Caco-2 (cell line): ENCODE data around the gene STAT4. TPM values are rescaled to one million over a fixed set of nuclear protein-coding genes. Genes with fewer than 3 reads are reported as not detected.

Experiments
- BruUV-seq: library from RNA; stranded (reverse); fragments of 400-500 nt; replicated peaks from 2 replicates; lab custom pipeline; 2021; lab: Mats Ljungman, UMichigan
- CTCF ChIA-PET: fragments of 300-600 bp; sonication (Branson Sonifier 250); formaldehyde crosslinking; loops from one replicate; lab custom pipeline; 2022; ENCODE audit warnings: antibody characterized with exemption; lab: Charles Lee
- POLR2A ChIA-PET: fragments of 300-600 bp; sonication (Branson Sonifier 250); formaldehyde crosslinking; loops from one replicate; lab custom pipeline; 2022; ENCODE audit warnings: antibody characterized with exemption; lab: Charles Lee
- DNase-seq, 2 experiments: peaks; one replicate each; pipeline versions ENCODE4 v3.0.0 to v3.0.0-alpha.2; 2020 to 2022
- H3K27me3 ChIP-seq: replicated peaks from 2 replicates; pipeline ENCODE4 v1.6.0; 2011; ENCODE audit warnings: low read length; ENCODE audit not compliant: control insufficient read depth, insufficient read depth
- H3K36me3 ChIP-seq: 2 replicates; pipeline ENCODE4 v1.5.1; 2011; ENCODE audit warnings: low read length; ENCODE audit not compliant: control insufficient read depth, insufficient read depth
- H3K4me1 ChIP-seq: fragments of 250-450 bp; sonication (Bioruptor Pico); 2 replicates; pipeline ENCODE4 v1.5.1; 2020; ENCODE audit warnings: mild to moderate bottlenecking
- H3K4me3 ChIP-seq: 2 replicates; pipeline ENCODE4 v1.5.1; 2011; ENCODE audit warnings: low read depth, mild to moderate bottlenecking, control low read depth, low read length
- H3K9me3 ChIP-seq: fragments of 250-450 bp; sonication (Bioruptor Pico); 2 replicates; pipeline ENCODE4 v1.5.1; 2020; ENCODE audit warnings: mild to moderate bottlenecking, moderate library complexity
- H3K27ac Mint-ChIP-seq: one replicate; pipeline ENCODE4 v1.8.0; 2022; ENCODE audit warnings: mixed read lengths; ENCODE audit not compliant: unreplicated experiment
- H3K27me3 Mint-ChIP-seq: one replicate; pipeline ENCODE4 v1.8.0; 2022; ENCODE audit warnings: mixed read lengths; ENCODE audit not compliant: insufficient read depth, unreplicated experiment
- H3K36me3 Mint-ChIP-seq: one replicate; pipeline ENCODE4 v1.8.0; 2022; ENCODE audit warnings: mild to moderate bottlenecking, mixed read lengths; ENCODE audit not compliant: insufficient read depth, unreplicated experiment
- H3K4me1 Mint-ChIP-seq: one replicate; pipeline ENCODE4 v1.8.0; 2022; ENCODE audit warnings: low read depth, mixed read lengths; ENCODE audit not compliant: unreplicated experiment
- H3K4me3 Mint-ChIP-seq: one replicate; pipeline ENCODE4 v1.8.0; 2022; ENCODE audit warnings: mild to moderate bottlenecking, moderate library complexity, mixed read lengths; ENCODE audit not compliant: unreplicated experiment
- H3K9me3 Mint-ChIP-seq: one replicate; pipeline ENCODE4 v1.8.0; 2022; ENCODE audit warnings: mixed read lengths; ENCODE audit not compliant: unreplicated experiment
- intact Hi-C: fragments of 100-400 bp; cut with micrococcal nuclease; formaldehyde crosslinking; loops from one replicate; pipeline ENCODE4 v1.10.0; 2022; ENCODE audit not compliant: unreplicated experiment
- total RNA-seq: library from RNA; stranded (reverse); gene quantifications from 2 replicates; pipeline ENCODE4 v1.2.3, GENCODE V29; 2022
- TF ChIP-seq, protein P1 (sequence below), 2 experiments: fragments of 200-600 bp in 1 of 2; IDR thresholded peaks; 1 replicate in 1 of 2; 2 replicates in 1 of 2; pipeline versions ENCODE4 v1.5.1 to v1.8.0; 2011 to 2022; ENCODE audit warnings: antibody characterized with exemption in 1 of 2, control low read depth in 1 of 2, inconsistent platforms in 1 of 2, low read depth in 1 of 2, low read length in 1 of 2, mild to moderate bottlenecking in 1 of 2, moderate library complexity in 1 of 2; ENCODE audit not compliant: insufficient read depth in 1 of 2, severe bottlenecking in 1 of 2, unreplicated experiment in 1 of 2

The STAT4 gene
- total RNA-seq, 1 experiment from 2014 or later: 0.48 TPM

DNA sequence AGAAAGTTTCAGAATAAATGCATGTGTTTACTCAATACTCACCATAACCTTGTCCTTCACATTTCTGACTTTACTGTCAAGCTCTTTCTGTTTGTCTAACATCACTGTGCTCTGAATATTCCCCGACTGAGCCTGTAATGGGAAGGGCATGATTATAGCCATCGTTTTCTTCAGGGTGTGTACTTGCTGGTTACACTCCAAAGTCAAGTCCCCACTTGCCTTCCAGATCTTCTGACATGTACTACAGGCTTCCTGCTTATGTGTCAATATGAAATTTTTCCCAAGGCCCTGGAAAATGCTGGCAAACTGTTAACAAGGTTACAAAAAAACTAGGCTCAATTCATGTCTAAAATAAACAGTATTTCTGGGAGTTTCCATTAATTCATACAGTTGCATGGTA is 149.8 kb downstream of the STAT4 start:
- intact Hi-C loops: no loop called here

DNA sequence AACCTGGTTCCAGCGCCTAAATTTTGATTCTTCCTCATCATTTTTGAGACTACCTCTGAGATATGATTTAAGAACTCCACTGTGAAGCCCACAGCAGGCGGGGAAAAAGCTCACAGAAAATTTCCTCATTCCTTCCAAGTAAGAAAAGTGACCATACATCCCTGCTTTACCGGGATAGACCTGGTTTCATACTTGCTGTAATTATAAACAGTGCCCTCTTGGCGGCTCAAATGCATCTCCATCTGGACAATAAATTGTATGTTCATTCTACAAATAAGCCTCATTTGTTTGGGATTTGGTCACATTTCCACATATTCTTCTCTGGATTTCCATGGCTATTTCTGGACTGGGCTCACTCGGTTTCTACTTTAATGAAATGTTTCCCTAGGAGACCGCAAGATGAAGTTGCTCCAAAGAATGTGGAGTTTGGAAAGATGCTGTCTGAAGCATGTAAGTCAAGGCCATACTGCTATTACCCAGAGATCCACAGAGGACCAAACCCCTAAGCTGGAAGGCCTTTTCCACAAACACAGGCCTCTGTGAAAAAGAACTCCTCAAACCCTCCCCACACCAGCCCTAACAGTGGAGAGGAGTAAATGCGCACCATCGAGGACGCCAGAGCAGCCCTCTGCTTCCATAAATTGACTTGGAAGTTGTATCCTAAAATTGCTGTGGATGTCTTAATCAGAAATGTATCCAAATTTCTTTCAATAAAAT is 150.7 kb downstream of the STAT4 start:
- Histone ChIP-seq H3K36me3 (peaks cover 8% of the 10 kb centered on the region), H3K27me3 (no peaks in the 10 kb centered on the region), H3K4me3 (no peak overlapping the region), H3K4me1 (peaks cover 7% of the 10 kb centered on the region), H3K9me3 (no peaks in the 10 kb centered on the region)
- Mint-ChIP-seq H3K27me3 (no peaks in the 10 kb centered on the region), H3K4me1 (peaks cover 8% of the 10 kb centered on the region), H3K36me3 (peaks cover 95% of the 10 kb centered on the region), H3K9me3 (no peaks in the 10 kb centered on the region), H3K27ac (no peak overlapping the region), H3K4me3 (no peak overlapping the region)
- BruUV-seq: no TSS peak
- ChIA-PET POLR2A (no interaction called here), CTCF (no interaction called here)
- intact Hi-C loops: no loop called here
- no peak for DNase-seq
- TF ChIP-seq, protein P1, sequence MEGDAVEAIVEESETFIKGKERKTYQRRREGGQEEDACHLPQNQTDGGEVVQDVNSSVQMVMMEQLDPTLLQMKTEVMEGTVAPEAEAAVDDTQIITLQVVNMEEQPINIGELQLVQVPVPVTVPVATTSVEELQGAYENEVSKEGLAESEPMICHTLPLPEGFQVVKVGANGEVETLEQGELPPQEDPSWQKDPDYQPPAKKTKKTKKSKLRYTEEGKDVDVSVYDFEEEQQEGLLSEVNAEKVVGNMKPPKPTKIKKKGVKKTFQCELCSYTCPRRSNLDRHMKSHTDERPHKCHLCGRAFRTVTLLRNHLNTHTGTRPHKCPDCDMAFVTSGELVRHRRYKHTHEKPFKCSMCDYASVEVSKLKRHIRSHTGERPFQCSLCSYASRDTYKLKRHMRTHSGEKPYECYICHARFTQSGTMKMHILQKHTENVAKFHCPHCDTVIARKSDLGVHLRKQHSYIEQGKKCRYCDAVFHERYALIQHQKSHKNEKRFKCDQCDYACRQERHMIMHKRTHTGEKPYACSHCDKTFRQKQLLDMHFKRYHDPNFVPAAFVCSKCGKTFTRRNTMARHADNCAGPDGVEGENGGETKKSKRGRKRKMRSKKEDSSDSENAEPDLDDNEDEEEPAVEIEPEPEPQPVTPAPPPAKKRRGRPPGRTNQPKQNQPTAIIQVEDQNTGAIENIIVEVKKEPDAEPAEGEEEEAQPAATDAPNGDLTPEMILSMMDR (IDR thresholded peaks at IDR 0.05; ENCODE audit: insufficient read depth in 1 of 2, low read depth in 1 of 2, low read length in 1 of 2, severe bottlenecking in 1 of 2, unreplicated experiment in 1 of 2): no peak

More for the DNA sequence above, 149.8 kb downstream of the STAT4 start:
- BruUV-seq: no TSS peak
- ChIA-PET CTCF (no interaction called here), POLR2A (no interaction called here)
- H3K9me3 ChIP-seq: no peaks in the 10 kb centered on the region
- peaks cover 7% of the 10 kb centered on the region for H3K4me1 ChIP-seq
- peaks cover 6% of the 10 kb centered on the region for H3K36me3 ChIP-seq
- Mint-ChIP-seq H3K27me3 (no peaks in the 10 kb centered on the region), H3K9me3 (no peaks in the 10 kb centered on the region), H3K4me3 (no peak overlapping the region), H3K27ac (no peak overlapping the region), H3K36me3 (peaks cover 89% of the 10 kb centered on the region), H3K4me1 (peaks cover 11% of the 10 kb centered on the region)
- no peaks in the 10 kb centered on the region for H3K27me3 ChIP-seq
- TF ChIP-seq, protein P1 (IDR thresholded peaks at IDR 0.05; ENCODE audit: insufficient read depth in 1 of 2, low read depth in 1 of 2, low read length in 1 of 2, severe bottlenecking in 1 of 2, unreplicated experiment in 1 of 2): no peak
- no peak for DNase-seq
- no peak overlapping the region for H3K4me3 ChIP-seq

DNA sequence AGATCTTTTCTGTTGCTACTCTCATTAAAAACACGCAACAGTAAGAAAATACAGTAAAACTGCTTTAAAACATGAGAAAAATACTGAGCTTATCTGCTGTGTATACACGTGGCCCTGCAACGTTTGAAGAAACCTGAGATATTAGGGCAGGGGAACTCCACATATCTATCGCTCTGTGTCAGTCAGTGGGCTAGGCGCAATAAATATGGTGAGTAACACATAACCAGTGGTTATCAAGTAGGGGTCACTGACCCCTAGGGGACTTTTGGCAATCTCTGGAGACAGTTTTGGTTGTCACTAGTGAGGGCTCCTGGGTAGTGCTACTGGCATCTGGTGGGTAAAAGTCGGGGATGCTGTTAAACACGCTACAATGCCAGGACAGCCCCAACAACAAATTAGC is 151.7 kb downstream of the STAT4 start:
- Mint-ChIP-seq H3K27me3 (no peaks in the 10 kb centered on the region), H3K4me3 (no peak overlapping the region), H3K27ac (no peak overlapping the region), H3K9me3 (no peaks in the 10 kb centered on the region), H3K36me3 (peaks cover 95% of the 10 kb centered on the region), H3K4me1 (peaks cover 4% of the 10 kb centered on the region)
- no TSS peak for BruUV-seq
- H3K4me1 ChIP-seq: peaks cover 7% of the 10 kb centered on the region
- no peaks in the 10 kb centered on the region for H3K27me3 ChIP-seq
- TF ChIP-seq, protein P1 (IDR thresholded peaks at IDR 0.05; ENCODE audit: insufficient read depth in 1 of 2, low read depth in 1 of 2, low read length in 1 of 2, severe bottlenecking in 1 of 2, unreplicated experiment in 1 of 2): no peak
- ChIA-PET POLR2A (no interaction called here), CTCF (no interaction called here)
- intact Hi-C loops: no loop called here
- H3K9me3 ChIP-seq: no peaks in the 10 kb centered on the region
- H3K36me3 ChIP-seq: peaks cover 8% of the 10 kb centered on the region
- no peak for DNase-seq
- no peak overlapping the region for H3K4me3 ChIP-seq
